ENCODE measurements around the gene GNAL.

GNAL gene

GRCh38 chr18:11839556-11839955, 150.5 kb downstream of the GNAL start:
- CTCF ChIA-PET, result interaction anchor here (0.6 to 1.7 kb wide), 5 partner anchors 10 to 199 kb away, joined by 3 to 5 read pairs (median 3); no protein-coding TSS in a partner anchor
- no peaks in the 10 kb centered on the region for H3K9me3 ChIP-seq (ENCODE audit: control insufficient read depth, insufficient read depth, low read depth, low read length)
- H3K4me3 ChIP-seq (ENCODE audit: low read depth, low read length), result no peak overlapping the region
- no peaks in the 10 kb centered on the region for H3K36me3 ChIP-seq (ENCODE audit: control insufficient read depth in 2 of 2, insufficient read depth in 1 of 2, low read length in 2 of 2)
- POLR2A ChIA-PET, result interaction anchor here (0.6 kb wide), 1 partner anchor 18 kb away, joined by 3 read pairs; no protein-coding TSS in a partner anchor
- H3K4me1 ChIP-seq (ENCODE audit: control insufficient read depth, insufficient read depth, low read length), result no peaks in the 10 kb centered on the region
- TF ChIP-seq ZIC2 (tag by site-specific recombination; IDR thresholded peaks at IDR 0.05), result no peak
- no peak for TF ChIP-seq ZNF664 (tag by site-specific recombination; IDR thresholded peaks at IDR 0.05)
- TF ChIP-seq ZNF426 (tag by site-specific recombination; IDR thresholded peaks at IDR 0.05), result no peak
- TF ChIP-seq MEIS1 (CRISPR knock-in tag; IDR thresholded peaks at IDR 0.05; ENCODE audit: borderline replicate concordance), result no peak
- no peak for TF ChIP-seq ZNF366 (tag by site-specific recombination; conservative IDR thresholded peaks at IDR 0.05)
- no peak for TF ChIP-seq ZNF416 (tag by site-specific recombination; IDR thresholded peaks at IDR 0.05)
- TF ChIP-seq ZNF843 (tag by site-specific recombination; IDR thresholded peaks at IDR 0.05), result no peak
- no peak for TF ChIP-seq IKZF3 (tag by site-specific recombination; IDR thresholded peaks at IDR 0.05)
- no peak overlapping the region for H3K27ac ChIP-seq (ENCODE audit: extremely low read depth, low read depth, low read length)

GRCh38 chr18:11840493-11840892, 151.4 kb downstream of the GNAL start:
- Histone ChIP-seq H3K4me1 (ENCODE audit: control insufficient read depth, insufficient read depth, low read length) (no peaks in the 10 kb centered on the region), H3K4me3 (ENCODE audit: low read depth, low read length) (no peak overlapping the region), H3K9me3 (ENCODE audit: control insufficient read depth, insufficient read depth, low read depth, low read length) (no peaks in the 10 kb centered on the region), H3K27ac (ENCODE audit: extremely low read depth, low read depth, low read length) (no peak overlapping the region), H3K36me3 (ENCODE audit: control insufficient read depth in 2 of 2, insufficient read depth in 1 of 2, low read length in 2 of 2) (no peaks in the 10 kb centered on the region)
- ChIA-PET POLR2A (no interaction called here), CTCF (interaction anchor here (0.7 to 1.7 kb wide), 5 partner anchors 10 to 198 kb away, joined by 3 to 5 read pairs (median 3); no protein-coding TSS in a partner anchor)
- TF ChIP-seq ZSCAN4 (tag by site-specific recombination; IDR thresholded peaks at IDR 0.05) (no peak), ZNF433 (tag by site-specific recombination; IDR thresholded peaks at IDR 0.05; ENCODE audit: low read depth) (no peak), GLIS1 (tag by site-specific recombination; IDR thresholded peaks at IDR 0.05) (no peak), BCL11A (tag by site-specific recombination; IDR thresholded peaks at IDR 0.05; ENCODE audit: low read depth) (no peak), ZNF510 (tag by site-specific recombination; IDR thresholded peaks at IDR 0.05; ENCODE audit: insufficient replicate concordance) (no peak), ZNF354C (tag by site-specific recombination; IDR thresholded peaks at IDR 0.05; ENCODE audit: borderline replicate concordance, low read depth) (no peak), ZNF747 (tag by site-specific recombination; IDR thresholded peaks at IDR 0.05) (no peak), ZNF837 (tag by site-specific recombination; IDR thresholded peaks at IDR 0.05) (no peak), ZFP41 (tag by site-specific recombination; IDR thresholded peaks at IDR 0.05; ENCODE audit: borderline replicate concordance) (no peak), HOXA7 (CRISPR knock-in tag; IDR thresholded peaks at IDR 0.05; ENCODE audit: borderline replicate concordance) (no peak), ZNF394 (tag by site-specific recombination; IDR thresholded peaks at IDR 0.05; ENCODE audit: borderline replicate concordance) (no peak), SP7 (tag by site-specific recombination; IDR thresholded peaks at IDR 0.05) (no peak), PRDM2 (tag by site-specific recombination; IDR thresholded peaks at IDR 0.05; ENCODE audit: borderline replicate concordance) (no peak), SP2 (tag by site-specific recombination; IDR thresholded peaks at IDR 0.05) (no peak), ZNF514 (tag by site-specific recombination; IDR thresholded peaks at IDR 0.05) (no peak), IKZF3 (tag by site-specific recombination; IDR thresholded peaks at IDR 0.05) (no peak), SCRT2 (tag by site-specific recombination; IDR thresholded peaks at IDR 0.05) (no peak)

Measured in HEK293 (cell line).